Activated T-helper 1 cell treated with anti-CD3 and anti-CD28 coated beads, Interleukin-2, amount 50 U/mL, for 16 hours (primary cell): ENCODE measurements around the gene PLPPR5.
"Not testable (repeated sequence)": the region's sequence is repeated elsewhere in the genome, so short reads cannot be mapped to it uniquely, and the experiment has no call there.

Experiments
- DNase-seq, 2 donors: peaks; one replicate each; pipeline ENCODE4 v3.0.0-alpha.2; 2020; ENCODE audit warnings: low read depth in 1 of 2, low spot score in 1 of 2

The PLPPR5 gene, protein sequence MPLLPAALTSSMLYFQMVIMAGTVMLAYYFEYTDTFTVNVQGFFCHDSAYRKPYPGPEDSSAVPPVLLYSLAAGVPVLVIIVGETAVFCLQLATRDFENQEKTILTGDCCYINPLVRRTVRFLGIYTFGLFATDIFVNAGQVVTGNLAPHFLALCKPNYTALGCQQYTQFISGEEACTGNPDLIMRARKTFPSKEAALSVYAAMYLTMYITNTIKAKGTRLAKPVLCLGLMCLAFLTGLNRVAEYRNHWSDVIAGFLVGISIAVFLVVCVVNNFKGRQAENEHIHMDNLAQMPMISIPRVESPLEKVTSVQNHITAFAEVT

DNA sequence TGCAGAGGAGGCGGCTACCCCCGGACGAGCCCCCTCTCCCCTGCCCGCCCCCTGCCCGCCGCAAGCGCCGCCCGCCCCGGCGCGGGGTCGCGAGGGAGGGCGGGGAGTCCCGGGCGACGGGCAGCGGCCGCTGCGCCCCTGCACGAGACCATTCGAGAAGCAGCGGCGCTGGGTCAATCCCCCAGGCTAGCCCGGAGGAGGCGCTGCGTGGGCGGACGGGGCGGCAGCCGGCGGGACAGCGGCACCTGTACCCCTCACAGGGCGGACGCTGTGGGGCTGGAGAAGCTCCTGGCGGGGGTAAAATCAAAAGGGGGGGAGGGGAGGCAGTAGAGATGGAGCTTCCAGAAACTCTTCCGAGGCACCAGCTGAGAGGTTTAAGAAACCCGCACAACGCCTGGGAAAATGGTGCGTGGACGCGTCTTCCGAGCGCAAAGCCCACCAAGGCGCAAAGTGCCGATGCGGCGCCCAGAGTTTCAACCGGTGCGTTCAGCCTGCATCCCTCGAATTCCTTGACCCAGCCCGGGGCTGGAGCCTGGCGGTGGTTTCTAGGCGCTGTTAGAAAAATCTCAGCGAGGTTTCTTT is at the start of gene PLPPR5:
Gene PLPPR5, minus strand, starts transcription at position 1 of the 582 bp plus-strand sequence. CDS start 190 bp downstream, outside the sequence.
- no peak for DNase-seq

DNA sequence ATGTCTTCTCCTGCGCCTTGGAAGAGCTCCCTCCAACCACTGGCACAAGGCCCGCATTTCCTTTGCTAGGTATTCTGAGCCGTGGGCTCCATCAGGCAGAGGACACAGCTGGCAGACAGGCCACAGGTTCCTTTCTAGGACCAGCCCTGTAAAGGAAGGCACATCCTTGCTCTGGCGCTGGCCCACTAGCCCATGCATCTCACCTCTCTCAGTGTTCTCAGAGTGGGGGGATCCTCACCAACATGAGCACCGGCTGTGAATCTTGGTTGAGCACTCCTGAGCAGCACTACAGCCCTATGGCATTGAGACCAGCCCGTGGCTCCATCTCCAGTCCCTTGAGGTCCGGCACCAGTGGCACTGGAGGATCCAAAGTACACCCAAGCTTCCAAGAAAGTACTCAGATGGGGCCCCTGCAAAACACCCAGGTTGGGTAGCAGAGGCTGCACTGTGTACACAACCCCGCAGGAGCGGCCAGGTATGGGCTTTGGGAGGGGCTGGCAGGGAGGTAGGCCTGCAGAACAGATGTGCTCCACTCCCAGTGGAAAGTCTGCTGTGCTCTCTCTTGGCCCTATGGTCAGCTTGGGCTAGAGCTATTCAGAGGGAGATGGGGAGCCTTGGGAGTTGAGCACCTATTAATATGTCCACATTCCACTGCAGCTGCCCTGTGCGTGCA is 47.1 kb upstream of the PLPPR5 start:
- DNase-seq: no peak

DNA sequence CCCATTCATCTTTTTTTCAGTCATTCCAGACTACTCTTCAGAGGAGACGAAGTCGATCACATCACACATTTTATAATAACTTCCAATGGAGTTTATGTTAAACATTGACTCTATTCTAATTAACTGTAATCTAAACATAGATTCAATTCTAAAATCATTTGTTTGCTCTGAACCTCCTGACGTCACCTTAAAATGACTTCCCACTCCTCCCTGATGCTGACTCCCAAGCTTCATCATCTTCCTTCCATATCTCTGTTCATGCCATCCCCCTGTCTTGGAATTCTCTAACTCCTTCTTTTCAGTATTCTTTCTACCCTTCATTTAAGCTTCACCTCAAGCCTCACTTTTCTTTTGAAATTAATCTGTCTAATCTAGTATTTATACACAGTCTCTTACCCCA is 45.1 kb upstream of the PLPPR5 start:
- no peak for DNase-seq

DNA sequence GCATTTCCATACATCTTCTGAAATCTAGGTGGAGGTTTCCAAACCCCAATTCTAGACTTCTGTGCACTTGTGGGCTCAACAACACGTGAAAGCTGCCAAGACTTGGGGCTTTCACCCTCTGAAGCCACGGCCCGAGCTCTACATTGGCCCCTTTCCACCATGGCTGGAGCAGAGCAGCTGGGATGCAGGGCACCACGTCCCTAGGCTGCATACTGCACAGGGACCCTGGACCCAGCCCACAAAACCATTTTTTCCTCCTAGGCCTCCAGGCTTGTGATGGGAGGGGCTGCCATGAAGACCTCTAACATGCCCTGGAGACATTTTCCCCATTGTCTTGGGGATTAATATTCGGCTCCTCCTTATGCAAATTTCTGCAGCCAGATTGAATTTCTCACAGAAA is 32.1 kb upstream of the PLPPR5 start:
- DNase-seq: not testable (repeated sequence)

DNA sequence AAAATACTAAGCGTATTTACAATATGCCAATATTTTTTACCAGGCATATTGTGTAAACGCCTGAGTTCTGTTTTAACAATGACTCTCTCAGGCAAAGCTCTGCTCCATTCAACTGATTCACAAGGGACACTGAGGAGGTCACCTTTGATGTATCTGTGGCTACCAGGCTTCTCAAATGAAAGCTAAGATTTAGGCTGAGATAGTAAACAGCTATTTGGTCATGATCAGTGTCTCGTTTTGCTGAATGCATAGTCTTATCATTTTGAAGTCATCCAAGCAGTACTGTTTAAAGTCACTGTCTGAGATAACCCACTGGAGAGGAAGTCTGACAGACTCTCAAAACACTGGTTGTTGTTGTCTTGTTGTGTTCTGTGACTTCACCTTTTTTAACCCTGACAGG is 13.7 kb upstream of the PLPPR5 start:
- DNase-seq: no peak

DNA sequence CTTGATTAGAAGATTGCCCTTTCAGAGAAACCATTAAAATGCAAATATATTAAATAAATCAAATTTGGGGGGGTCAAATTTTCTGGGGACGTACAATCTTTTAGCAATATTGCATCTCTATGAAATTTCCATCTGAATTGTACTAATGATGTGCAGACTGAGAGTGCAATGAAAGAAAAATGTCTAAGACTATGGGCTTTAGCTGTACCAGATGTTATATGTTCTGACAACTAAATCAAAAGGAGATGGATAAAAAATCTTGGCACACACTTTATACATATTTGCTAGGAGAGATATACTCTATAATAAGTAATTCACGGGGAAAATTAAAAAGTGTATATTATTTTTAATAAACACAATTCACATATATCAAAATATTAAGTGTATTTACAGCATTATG is 13.0 kb upstream of the PLPPR5 start:
- DNase-seq: no peak

DNA sequence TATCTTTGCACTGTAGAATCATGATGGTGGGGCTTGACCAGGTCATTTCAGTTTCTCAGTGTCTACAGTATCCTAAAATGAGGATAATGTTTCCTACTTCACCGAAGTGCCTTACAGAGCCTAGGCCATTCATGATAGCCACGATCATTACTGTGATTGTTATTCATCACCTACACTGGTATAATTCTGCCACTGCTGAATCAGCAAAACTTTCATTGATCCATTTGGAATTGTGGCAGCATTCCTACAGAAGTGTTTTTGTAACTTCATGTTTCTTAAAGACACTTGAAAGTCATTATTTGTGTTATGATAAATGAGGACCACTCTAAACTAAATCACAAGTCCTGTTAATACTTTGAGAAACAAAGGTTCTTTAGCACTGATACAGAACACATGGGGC is 6.0 kb upstream of the PLPPR5 start:
- no peak for DNase-seq

DNA sequence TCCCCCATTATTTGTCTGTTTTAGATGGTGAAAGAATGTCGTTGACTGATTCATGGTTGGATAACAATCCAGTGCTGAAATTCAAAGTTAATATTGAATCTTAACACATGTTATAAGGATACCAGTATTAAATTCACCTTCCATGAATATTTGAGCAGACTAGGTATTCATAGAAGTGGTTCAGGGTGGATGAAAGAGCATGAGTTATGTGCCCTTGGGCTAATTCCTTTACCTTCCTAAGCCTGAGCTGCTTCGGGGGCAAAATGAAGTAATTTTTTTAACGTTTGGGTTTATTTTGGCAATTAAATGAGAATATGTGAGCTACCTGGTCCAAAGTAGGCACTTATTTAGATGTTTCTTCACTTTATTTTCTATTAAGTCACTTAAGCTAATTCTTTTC is 2.7 kb upstream of the PLPPR5 start:
- DNase-seq: no peak

DNA sequence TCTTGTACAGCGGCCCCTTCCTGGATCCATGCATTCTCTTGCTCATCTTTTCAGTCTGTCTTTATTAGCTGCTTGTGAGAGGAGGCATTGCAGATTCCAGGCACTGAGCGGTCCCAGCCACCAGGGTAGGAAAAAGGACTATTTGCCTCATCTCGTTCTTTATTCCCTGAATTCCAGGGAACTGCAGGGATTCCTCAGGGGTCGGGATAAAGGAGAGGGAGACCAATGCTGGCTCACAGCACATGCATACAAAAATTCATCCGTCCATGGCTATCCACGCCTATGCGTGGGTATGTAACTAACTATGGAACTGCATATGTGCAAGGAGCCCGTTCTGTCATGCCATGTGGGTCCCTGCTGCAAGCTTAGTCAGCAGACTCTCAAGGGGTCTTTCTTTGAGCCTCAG is 879 bp upstream of the PLPPR5 start:
- no peak for DNase-seq

DNA sequence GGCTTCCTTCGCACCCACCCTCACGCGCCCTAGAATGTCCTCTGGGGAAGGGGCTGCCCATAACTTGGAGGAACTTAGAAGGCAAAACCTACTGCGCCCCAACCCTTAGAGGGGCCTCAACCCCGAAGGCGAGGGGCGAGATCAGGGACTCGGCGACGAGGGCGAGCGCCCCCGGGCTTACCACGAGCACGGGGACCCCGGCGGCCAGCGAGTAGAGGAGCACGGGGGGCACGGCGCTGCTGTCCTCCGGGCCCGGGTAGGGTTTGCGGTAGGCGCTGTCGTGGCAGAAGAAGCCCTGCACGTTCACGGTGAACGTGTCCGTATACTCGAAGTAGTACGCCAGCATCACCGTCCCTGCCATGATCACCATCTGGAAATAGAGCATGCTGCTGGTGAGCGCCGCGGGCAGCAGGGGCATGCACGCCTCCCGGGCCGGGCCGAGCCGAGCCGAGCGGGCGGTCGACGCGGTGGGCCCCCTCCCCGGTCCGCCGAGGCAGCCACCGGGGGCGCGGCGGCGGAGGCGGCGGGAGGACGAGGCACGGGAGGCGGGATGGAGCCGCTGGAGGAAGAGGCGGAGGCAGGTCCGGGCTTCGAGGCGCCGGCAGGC is 304 bp downstream of the PLPPR5 start:
- no peak for DNase-seq

DNA sequence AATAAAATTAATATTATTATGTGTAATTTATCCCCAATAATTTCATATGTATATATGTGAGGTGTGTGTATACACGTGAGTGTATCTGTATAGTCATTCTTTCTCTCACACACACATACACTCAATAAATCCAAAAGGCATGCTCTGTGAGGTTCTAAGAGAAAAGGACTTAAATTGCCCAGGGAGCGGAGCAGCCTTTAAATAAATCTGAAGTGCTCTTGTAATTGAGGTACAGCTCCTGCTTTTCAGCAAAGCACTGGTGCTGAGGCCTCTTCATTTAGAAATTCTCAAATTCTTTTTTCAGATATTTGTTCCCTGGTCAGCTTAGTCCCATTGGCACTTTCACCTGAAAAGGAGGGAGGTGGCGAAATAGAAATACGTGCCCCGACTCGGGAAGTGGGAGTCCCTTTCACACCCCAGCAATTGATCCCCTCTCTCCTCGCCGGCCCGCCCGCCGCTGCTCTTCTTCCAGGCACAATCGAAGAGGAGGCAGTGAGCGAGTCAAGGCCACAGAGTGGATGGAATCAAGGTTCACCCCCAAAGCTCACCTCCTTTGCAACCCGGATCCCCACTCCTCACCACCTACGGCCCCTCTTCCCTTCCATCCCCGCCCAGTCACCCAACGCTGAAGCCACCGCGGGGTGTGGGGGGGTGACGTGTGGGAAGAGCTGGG is 944 bp downstream of the PLPPR5 start:
- DNase-seq: no peak

DNA sequence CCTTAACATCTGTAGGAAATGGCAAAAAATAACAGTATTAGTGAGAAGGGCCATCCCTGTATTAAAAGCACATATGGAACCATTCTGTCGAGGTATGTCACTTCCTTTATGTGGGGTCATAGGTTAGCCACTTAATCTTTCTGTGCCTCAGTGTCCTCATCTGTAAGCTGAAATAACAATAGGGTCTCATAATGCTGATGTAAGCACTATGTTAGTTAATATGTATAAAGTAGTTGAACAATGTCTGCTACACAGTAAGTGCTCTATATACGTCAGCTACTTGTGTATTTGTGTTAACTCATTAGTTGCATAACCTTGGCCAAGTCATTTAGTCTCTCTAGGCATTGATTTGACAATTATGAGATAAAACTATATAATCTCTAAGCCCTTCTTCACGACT is 11.8 kb downstream of the PLPPR5 start:
- no peak for DNase-seq

DNA sequence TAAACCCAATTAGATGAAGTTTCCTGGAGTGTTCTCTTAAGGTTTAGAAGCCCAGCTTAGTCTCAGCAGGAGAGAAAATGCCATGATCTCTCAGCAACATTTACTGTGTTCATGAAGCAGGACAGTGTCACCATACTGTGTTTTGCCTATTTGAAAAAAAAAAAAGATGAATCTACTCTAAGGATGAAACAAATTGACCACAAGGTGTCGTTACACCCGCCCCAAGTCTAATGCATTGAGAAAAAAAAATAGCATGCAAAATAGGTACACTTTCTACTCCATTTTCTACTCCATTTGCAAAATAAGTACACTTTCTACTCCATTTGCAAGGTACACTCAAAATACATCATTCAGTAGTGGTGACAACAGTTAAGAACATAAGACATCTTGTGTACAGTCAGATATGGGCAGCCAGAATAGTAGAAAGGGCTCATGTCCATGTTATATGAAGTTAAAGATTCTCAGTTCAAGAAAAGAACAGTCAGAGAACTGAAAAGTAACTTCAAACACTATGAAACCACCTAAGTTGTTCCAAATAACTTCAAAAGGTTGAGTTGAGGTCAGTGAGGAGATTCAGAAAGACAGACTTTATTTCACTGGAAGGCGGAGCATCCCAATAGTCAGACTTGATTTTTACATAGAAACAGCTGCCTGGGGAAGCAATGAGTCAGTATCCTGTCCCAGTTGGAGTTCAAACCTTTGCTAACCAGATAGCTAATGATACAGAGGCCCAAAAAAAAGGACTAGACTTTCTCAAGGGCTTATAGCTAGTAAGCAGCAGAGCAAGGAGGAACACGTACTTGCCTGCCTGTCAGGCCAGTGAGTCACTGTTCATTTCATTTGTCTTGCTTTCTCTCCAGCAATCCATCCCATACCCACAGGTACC is 13.3 kb downstream of the PLPPR5 start:
- DNase-seq: no peak

DNA sequence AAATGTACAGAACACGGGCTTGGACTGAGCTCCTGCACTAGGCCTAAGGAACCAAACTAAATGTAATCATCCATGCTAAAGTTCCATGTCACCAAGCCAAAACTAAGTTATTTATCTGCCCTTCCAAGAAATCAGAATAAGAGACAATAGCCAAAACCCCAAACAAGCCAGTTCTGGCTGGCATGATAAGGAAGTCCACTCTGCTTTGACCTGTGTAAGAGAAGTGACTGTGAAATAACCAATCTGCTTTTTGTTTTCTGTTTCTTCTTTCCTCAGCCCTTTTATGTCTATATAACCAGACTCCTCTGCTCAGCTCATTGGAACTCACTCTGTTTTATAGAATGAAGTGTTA is 15.1 kb downstream of the PLPPR5 start:
- no peak for DNase-seq

DNA sequence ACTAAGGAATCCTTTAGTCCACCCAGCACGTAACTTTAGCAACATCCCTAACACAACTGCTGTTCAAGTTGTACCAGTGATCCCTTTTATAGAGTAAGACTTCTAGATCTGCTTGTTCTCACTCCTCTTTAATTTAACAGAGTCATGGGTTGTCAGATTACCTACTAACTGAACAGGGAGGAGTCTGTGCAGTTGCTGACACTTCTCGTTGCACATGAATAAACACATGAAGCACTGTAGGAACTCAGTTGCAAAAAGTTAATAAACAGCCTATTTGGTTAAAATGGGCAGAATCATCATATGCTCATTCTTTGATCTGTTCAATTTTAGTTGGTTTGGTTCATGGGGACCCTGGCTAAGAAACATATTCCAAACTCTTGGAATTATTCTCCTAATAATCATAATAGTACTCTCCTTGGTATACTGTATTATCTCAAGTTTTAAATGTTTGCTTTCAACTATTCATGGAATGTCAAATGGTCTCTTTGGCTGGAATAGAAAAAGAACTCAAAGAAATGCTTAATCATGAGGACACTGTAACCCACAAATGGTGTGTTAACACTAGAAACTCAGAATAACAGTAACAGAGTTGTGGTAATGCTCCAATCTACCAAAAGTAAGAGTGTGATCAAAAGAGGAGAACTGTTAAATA is 15.6 kb downstream of the PLPPR5 start:
- DNase-seq: no peak

DNA sequence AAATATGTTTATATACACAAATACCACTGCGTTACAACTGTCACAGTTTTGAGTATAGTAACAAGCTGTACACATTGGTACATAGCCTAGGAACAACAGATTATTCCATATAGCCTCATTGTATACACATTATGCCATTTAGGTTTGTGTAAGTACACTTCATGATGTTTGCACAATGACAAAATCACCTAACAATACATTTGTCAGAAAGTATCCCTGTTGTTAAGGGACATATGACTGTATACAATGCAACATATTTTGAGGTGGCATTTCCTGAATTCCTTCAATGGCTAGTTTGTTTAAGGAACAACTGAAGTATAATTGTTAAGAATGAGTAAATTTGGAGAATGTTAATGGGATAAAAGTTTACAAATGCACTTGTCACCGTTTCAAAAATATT is 19.0 kb downstream of the PLPPR5 start:
- no peak for DNase-seq

DNA sequence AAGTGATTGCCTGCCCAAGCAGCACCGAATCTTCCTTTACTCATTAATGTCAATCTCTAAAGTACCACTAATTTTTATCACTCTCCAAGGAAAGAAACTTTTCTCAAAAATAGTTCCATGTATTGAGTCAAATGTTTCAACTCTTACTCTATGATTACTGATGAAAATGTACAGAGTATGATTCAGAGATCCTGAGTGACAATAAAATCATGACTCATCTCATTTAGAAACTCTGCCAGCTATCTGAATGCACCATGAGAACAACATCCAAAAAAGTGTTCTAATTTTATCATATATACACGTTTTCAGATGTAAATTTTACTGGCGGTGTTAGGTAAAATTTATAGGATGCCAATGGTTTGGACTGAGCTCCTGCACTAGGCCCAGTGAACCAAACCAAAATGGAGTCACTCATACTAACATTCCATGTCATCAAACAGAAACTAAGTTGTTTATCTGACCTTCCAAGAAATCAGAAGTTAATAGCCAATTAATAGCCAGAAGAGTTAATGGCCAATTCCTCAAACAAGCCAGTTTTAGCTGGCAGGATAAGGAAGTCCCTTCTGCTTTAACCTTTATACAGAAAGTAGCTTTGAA is 22.6 kb downstream of the PLPPR5 start:
- no peak for DNase-seq

DNA sequence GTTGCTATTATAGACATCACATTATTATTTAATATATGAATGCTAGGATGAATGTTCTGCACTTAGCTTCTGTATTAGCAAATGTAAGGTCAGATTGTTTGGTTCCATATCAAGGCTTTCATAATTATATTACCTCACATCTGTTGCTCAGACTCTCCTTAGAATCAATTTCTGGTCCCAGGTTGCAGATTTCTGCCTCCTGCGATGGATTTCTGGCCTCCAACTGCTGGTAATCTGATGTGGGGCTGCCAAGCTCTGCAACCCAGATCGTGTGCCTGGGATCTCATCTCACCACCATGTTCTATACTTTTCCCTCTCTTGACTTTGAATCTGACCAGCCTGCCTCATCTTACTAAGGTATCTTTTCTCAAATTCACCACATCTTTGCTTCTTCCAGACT is 25.2 kb downstream of the PLPPR5 start:
- no peak for DNase-seq

DNA sequence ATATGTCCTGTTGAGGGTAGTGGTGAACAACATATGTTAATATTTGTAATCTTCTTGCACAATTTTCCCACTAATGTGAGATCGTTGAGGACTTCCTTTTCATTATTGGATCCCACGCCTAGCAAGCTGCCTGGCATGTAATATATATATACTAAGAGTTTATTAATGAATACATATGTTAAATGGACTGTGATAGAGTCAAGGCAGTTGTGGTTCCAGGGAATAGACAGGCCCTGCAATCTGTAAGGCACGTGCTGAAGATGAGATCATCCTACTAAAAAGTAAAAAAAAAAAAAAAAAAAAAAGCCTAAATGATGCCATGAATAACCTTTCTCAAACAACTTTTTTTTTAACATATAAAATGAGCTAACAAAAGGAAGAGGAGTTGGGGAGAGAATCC is 28.9 kb downstream of the PLPPR5 start:
- no peak for DNase-seq

DNA sequence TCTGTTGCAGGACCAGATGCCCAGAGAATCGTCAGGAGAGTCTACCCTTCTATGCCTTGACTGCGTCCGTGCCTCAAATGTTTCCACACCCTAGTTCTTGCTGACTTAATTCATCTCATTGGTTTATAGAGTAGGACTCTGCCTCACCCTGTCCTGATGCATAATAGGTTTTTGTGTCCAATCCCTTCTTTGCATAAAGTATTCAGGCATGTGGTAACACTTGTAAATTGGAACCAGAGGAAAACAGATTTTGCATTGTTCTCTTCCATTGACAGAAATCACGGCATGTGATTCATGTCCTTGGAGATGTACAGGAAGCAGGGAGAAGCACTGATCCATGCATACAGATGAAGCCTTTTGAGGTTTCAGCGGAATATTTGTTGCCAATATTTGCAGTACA is 29.5 kb downstream of the PLPPR5 start:
- DNase-seq: no peak
